Measurements from ENCODE around the gene SLC24A5.

DNA sequence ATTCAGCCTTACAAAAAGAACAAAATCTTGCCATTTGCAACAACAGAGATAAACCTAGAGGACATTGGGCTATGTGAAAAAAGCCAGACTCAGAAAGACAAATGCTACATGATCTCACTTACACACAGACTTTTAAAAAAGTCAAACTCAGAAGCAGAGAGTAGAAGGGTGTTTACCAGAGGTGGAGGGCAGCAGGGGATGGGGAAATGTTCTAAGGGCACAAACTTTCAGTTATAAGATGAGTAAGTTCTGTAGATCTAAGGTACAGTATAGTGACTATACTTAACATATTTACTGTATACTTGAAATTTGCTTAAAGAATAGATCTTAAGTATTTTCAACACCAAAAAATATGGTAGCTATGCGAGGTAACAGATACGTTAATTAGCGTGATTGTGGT is 54.3 kb downstream of the SLC24A5 start:
- no peak for TF ChIP-seq CTCF (IDR thresholded peaks at IDR 0.05)
- no peak for TF ChIP-seq POLR2AphosphoS5 (IDR thresholded peaks at IDR 0.05; ENCODE audit: insufficient read depth in 1 of 2, low read depth in 1 of 2)
- TF ChIP-seq POLR2A (IDR thresholded peaks at IDR 0.05): no peak

All from vagina (tissue), 2 donors.